ENCODE measurements around the gene MLXIP. TPM values are rescaled to one million over a fixed set of nuclear protein-coding genes. Genes with fewer than 3 reads are reported as not detected.
A peak's percentile ranks its signal among the peaks of the same experiment; 100 is the strongest.

Gene MLXIP
- total RNA-seq, 2 donors from 2014 or later, result 13.1 to 57.7 TPM

- no peaks in the 10 kb centered on the region for H3K4me1 ChIP-seq (replicated peaks)
- H3K27me3 ChIP-seq (replicated peaks; ENCODE audit: insufficient read depth), result no peaks in the 10 kb centered on the region
- H3K36me3 ChIP-seq, result peaks cover 12 to 24% of the 10 kb centered on the region in 2 donors
- no peak for DNase-seq (ENCODE audit: low spot score)
- intact Hi-C loops (cut with DNase I), result no loop called here
- H3K27ac ChIP-seq, result no peak overlapping the region
- WGBS, result 71% methylated on average over 7 of the region's 7 CpGs
- TF ChIP-seq POLR2A (IDR thresholded peaks at IDR 0.05), result no peak
- no peak for TF ChIP-seq CTCF (IDR thresholded peaks at IDR 0.05)
- TF ChIP-seq POLR2AphosphoS5 (IDR thresholded peaks at IDR 0.05), result no peak
- H3K4me3 ChIP-seq, result no peak overlapping the region
- no peaks in the 10 kb centered on the region for H3K9me3 ChIP-seq
Observed at GRCh38 chr12:122126342-122126635, 47.7 kb downstream of the MLXIP start.

GRCh38 chr12:122126713-122127597 is 48.4 kb downstream of the MLXIP start:
- 90% methylated on average over 15 of the region's 15 CpGs for WGBS
- Histone ChIP-seq H3K4me1 (replicated peaks) (no peaks in the 10 kb centered on the region), H3K9me3 (no peaks in the 10 kb centered on the region), H3K27ac (no peak overlapping the region), H3K4me3 (no peak overlapping the region), H3K27me3 (replicated peaks; ENCODE audit: insufficient read depth) (no peaks in the 10 kb centered on the region), H3K36me3 (peaks cover 12 to 24% of the 10 kb centered on the region in 2 donors)
- no peak for DNase-seq (ENCODE audit: low spot score)
- intact Hi-C loops (cut with DNase I), result no loop called here
- peak in 1 of 4 experiments; percentile 17 for TF ChIP-seq CTCF (IDR thresholded peaks at IDR 0.05)
- no peak for TF ChIP-seq POLR2AphosphoS5 (IDR thresholded peaks at IDR 0.05)

GRCh38 chr12:122127839-122128238 is 49.3 kb downstream of the MLXIP start:
- TF ChIP-seq POLR2AphosphoS5 (IDR thresholded peaks at IDR 0.05) (no peak), POLR2A (IDR thresholded peaks at IDR 0.05) (no peak), CTCF (IDR thresholded peaks at IDR 0.05) (no peak)
- Histone ChIP-seq H3K36me3 (peaks cover 12 to 24% of the 10 kb centered on the region in 2 donors), H3K9me3 (no peaks in the 10 kb centered on the region), H3K27ac (no peak overlapping the region), H3K27me3 (replicated peaks; ENCODE audit: insufficient read depth) (no peaks in the 10 kb centered on the region), H3K4me3 (no peak overlapping the region), H3K4me1 (replicated peaks) (no peaks in the 10 kb centered on the region)
- WGBS, result 88% methylated on average over 12 of the region's 13 CpGs
- no peak for DNase-seq (ENCODE audit: low spot score)
- intact Hi-C loops (cut with DNase I), result no loop called here

GRCh38 chr12:122128481-122128880 is 49.9 kb downstream of the MLXIP start:
- no peak for DNase-seq (ENCODE audit: low spot score)
- intact Hi-C loops (cut with DNase I), result no loop called here
- no peak for TF ChIP-seq CTCF (IDR thresholded peaks at IDR 0.05)
- no peak for TF ChIP-seq POLR2AphosphoS5 (IDR thresholded peaks at IDR 0.05)
- TF ChIP-seq POLR2A (IDR thresholded peaks at IDR 0.05), result no peak
- no peaks in the 10 kb centered on the region for H3K9me3 ChIP-seq
- H3K27me3 ChIP-seq (replicated peaks; ENCODE audit: insufficient read depth), result no peaks in the 10 kb centered on the region
- WGBS, result 85% methylated on average over 5 of the region's 5 CpGs
- peaks cover 12 to 24% of the 10 kb centered on the region in 2 donors for H3K36me3 ChIP-seq
- no peak overlapping the region for H3K4me3 ChIP-seq
- H3K4me1 ChIP-seq (replicated peaks), result no peaks in the 10 kb centered on the region
- H3K27ac ChIP-seq, result no peak overlapping the region

- H3K9me3 ChIP-seq, result no peaks in the 10 kb centered on the region
- H3K27ac ChIP-seq, result no peak overlapping the region
- TF ChIP-seq CTCF (IDR thresholded peaks at IDR 0.05) (no peak), POLR2A (IDR thresholded peaks at IDR 0.05) (no peak), POLR2AphosphoS5 (IDR thresholded peaks at IDR 0.05) (no peak)
- no peaks in the 10 kb centered on the region for H3K27me3 ChIP-seq (replicated peaks; ENCODE audit: insufficient read depth)
- H3K4me1 ChIP-seq (replicated peaks), result no peaks in the 10 kb centered on the region
- peaks cover 12 to 24% of the 10 kb centered on the region in 2 donors for H3K36me3 ChIP-seq
- intact Hi-C loops (cut with DNase I), result no loop called here
- no peak overlapping the region for H3K4me3 ChIP-seq
- DNase-seq (ENCODE audit: low spot score), result no peak
- 87% methylated on average over 13 of the region's 13 CpGs for WGBS
Observed at GRCh38 chr12:122129131-122129530, 50.6 kb downstream of the MLXIP start.

Data from prostate gland (tissue), 2 donors.